HG03378 (cell line): ENCODE data around the gene KIF15.

Experiments
- ATAC-seq: cut with Tn5 transposase; IDR thresholded peaks from one replicate; pipeline ENCODE4 v1.9.1; 2021; ENCODE audit warnings: mild to moderate bottlenecking, moderate library complexity; ENCODE audit not compliant: unreplicated experiment

Gene KIF15, protein sequence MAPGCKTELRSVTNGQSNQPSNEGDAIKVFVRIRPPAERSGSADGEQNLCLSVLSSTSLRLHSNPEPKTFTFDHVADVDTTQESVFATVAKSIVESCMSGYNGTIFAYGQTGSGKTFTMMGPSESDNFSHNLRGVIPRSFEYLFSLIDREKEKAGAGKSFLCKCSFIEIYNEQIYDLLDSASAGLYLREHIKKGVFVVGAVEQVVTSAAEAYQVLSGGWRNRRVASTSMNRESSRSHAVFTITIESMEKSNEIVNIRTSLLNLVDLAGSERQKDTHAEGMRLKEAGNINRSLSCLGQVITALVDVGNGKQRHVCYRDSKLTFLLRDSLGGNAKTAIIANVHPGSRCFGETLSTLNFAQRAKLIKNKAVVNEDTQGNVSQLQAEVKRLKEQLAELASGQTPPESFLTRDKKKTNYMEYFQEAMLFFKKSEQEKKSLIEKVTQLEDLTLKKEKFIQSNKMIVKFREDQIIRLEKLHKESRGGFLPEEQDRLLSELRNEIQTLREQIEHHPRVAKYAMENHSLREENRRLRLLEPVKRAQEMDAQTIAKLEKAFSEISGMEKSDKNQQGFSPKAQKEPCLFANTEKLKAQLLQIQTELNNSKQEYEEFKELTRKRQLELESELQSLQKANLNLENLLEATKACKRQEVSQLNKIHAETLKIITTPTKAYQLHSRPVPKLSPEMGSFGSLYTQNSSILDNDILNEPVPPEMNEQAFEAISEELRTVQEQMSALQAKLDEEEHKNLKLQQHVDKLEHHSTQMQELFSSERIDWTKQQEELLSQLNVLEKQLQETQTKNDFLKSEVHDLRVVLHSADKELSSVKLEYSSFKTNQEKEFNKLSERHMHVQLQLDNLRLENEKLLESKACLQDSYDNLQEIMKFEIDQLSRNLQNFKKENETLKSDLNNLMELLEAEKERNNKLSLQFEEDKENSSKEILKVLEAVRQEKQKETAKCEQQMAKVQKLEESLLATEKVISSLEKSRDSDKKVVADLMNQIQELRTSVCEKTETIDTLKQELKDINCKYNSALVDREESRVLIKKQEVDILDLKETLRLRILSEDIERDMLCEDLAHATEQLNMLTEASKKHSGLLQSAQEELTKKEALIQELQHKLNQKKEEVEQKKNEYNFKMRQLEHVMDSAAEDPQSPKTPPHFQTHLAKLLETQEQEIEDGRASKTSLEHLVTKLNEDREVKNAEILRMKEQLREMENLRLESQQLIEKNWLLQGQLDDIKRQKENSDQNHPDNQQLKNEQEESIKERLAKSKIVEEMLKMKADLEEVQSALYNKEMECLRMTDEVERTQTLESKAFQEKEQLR (N-terminal part only)

GRCh38 chr3:44761424-44762169 is at the start of gene KIF15, which contains the start of gene KIAA1143:
Gene KIF15, plus strand, starts transcription at chr3:44761794. Its CDS starts 72 bp downstream, at chr3:44761866.
Gene KIAA1143, minus strand, starts transcription at chr3:44761619. Its CDS starts 17 bp downstream, at chr3:44761602.
- ATAC-seq = peak; percentile 78

DNA sequence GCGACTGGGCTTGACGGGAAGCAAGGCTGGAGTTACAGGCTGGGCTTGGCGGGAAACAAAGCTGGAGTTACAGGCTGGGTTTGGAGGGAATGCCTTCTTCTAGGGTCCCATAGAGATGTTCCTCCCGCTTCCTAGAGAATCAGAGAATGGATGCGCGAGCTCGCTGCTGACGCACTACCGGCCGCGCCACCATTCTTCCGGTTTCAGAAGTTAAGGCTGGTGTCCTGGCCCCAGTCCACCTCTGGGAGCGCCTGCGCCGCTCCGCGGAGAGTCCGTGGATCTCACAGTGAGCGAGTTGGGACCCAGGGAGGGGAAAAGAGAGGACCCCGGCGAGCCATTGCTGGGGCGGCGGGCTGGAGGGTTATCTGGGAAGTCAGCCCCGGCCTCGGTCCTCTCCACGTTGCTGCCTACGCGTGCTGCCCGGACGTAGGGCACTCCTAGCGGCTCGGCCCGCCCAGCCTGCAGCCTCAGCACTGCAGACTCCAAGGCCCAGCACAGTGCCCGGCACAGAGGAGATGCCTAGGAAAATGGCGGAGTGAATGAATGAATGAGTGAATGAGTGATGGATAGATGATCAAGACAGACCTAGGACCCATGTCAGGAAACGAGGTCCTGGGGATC is 49.0 kb upstream of the KIF15 start, which contains the start of gene ZNF502:
Gene ZNF502 (plus strand): TSS at position 206 of the 621 bp plus-strand sequence. CDS start 7,602 bp downstream, outside the sequence.
- no peak for ATAC-seq

DNA sequence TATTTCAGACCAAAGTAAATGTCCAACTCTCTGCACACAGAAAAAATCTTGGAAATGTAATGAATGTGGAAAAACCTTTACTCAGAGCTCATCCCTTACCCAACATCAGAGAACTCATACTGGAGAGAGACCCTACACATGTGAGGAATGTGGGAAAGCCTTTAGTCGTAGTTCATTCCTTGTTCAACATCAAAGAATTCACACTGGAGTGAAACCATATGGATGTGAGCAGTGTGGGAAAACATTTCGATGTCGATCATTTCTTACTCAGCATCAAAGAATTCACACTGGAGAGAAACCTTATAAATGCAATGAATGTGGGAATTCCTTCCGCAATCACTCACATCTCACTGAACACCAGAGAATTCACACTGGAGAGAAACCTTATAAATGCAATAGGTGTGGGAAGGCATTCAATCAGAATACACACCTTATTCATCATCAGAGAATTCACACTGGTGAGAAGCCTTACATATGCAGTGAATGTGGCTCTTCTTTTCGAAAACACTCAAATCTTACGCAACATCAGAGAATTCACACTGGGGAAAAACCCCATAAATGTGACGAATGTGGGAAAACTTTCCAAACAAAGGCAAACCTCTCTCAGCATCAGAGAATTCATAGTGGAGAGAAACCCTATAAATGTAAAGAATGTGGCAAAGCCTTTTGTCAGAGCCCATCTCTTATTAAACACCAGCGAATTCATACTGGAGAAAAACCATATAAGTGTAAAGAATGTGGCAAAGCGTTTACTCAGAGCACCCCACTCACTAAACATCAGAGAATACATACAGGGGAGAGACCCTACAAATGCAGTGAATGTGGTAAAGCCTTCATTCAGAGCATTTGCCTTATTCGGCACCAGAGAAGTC is 40.1 kb upstream of the KIF15 start:
- ATAC-seq = no peak

GRCh38 chr3:44722103-44722401 is 39.5 kb upstream of the KIF15 start:
- no peak for ATAC-seq

GRCh38 chr3:44729384-44729910 is 32.1 kb upstream of the KIF15 start, which contains the start of gene ZNF501:
Gene ZNF501, plus strand, starts transcription at chr3:44729635. Its CDS starts 4,787 bp downstream, at chr3:44734422.
- ATAC-seq = peak; percentile 67

DNA sequence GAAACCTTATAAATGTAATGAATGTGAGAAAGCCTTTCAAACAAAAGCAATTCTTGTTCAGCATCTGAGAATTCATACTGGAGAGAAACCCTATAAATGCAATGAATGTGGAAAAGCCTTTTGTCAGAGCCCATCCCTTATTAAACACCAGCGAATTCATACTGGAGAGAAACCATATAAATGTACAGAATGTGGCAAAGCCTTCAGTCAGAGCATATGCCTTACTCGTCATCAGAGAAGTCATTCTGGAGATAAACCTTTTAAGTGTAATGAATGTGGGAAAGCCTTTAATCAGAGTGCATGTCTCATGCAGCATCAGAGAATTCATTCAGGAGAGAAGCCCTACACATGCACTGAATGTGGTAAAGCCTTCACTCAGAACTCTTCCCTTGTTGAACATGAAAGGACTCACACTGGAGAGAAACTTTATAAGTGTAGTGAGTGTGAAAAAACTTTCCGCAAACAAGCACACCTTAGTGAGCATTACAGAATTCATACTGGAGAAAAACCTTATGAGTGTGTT is 26.9 kb upstream of the KIF15 start:
- ATAC-seq = no peak

DNA sequence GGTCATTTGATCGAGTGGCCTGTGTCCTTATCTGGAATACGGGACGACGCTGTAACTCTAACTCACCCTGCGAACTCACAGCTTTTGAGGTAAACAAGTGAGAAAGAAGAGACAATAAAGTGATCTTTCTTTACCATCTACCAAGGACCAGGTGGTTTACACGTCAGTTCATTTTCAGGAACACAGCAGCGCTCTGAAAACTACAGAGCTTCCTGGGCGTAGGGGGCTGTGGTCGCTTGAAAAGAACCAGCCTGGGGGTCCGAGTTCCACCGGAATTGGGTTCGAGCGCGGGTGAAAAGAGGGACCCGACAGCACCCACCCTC is 532 bp upstream of the KIF15 start:
- no peak for ATAC-seq

DNA sequence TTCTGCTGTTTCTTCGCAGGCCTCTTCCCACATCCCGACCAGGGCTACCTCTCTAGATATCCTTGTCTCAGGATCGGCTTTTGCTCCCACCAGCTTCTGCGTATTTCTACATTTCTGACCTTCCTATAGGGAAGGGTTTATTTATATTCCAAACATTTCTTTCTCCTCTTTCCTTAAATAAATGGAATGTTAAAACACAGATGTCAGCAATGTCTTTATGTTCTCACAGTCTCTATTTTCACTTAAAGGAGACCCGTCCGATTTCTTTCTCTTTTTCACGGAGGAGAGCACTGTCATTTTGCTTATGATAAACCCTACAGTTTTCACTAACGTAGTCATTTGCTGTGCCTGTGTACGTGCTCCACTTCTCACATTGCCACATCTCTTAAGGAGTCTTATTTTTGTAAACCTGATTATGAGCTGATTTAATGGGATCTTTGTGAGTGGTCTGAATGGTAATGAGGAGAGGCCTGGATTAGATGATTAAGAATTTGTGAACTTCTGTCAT is 630 bp downstream of the KIF15 start:
- no peak for ATAC-seq

DNA sequence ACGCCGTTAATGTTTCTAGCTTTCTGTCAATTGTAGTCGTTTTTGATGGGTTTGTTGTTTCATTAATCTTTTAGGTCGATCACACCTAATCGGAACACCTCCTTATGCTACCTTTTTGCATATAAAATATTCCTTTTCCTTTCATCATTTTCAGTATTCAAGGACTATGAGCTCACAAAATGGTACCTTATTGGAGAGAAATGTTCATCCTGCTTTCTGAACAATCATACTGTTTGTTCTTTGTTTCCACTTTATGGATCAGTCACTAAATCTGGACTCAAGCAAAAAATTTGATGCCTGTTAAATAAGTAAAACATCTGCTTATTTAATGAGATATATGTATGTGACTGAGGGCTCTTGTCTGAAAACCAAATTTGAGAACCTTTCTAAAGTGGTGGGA is 1.1 kb downstream of the KIF15 start:
- ATAC-seq = no peak

DNA sequence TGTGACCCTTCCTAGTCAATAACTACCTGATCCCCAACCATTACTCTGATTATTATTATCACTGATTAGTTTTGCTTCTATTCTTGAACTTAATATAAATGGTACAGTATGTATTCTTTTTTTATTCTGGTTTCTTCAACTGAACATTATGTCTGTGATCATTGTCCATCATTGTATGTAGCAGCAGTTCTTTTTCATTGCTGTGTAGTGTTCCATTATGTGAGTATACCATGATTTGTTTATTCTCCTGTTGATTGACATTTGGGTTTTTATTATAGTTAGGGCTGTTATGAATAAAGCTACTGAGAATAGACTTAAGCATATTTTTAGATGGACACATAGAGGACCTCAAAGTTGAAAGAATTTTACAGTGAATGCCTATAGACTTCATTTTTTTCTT is 2.7 kb downstream of the KIF15 start:
- no peak for ATAC-seq

DNA sequence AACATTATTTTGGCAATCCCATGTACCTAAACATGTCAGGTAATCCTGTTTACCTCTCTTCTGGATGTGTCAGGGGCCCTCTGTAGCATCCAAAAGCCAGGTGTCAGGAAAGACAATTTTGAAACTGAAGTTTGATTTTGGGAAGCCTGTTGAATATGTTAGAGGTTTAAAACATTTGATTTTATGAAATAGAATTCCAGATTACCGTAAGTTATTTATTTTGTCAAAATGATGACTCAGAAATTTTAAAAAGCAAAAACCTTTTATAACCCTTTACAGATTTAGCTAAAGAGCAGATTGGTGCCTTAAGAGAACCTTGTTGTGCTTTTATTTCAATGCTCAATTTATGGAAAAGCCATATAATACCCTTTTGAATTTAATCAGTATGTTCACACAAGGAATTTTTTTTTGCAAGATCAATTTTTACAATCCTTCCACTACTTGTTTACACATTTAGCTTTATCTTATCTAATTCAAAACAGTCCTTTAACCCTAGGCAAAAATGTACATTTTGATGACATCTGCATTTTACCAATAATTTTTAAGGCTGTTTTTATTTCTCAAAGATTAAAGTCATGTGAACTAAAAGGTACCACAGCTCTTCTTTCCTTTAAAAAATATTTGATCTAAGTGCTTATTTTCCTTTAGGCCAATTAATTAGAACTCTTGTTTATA is 10.0 kb downstream of the KIF15 start:
- no peak for ATAC-seq

DNA sequence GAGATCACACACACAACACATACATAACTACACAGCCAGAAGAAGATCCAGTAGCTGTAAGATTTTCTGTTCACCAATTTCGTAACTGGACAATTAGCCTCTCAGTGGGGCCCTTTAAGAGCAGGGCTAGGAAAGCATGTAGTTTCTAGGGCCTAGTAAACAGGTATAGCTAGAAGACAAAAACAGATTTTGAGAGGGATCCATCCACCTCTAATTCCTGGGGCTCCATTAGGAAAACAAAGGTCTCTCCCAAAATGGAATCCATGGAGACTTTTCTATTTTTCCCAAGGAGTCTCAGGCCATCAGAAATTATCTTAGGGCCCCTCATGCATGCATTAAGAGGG is 10.5 kb downstream of the KIF15 start:
- no peak for ATAC-seq

GRCh38 chr3:44782891-44783290 is 21.3 kb downstream of the KIF15 start:
- ATAC-seq = no peak

- ATAC-seq = no peak
These were observed 33.6 kb downstream of the KIF15 start for GRCh38 chr3:44795197-44795596.

DNA sequence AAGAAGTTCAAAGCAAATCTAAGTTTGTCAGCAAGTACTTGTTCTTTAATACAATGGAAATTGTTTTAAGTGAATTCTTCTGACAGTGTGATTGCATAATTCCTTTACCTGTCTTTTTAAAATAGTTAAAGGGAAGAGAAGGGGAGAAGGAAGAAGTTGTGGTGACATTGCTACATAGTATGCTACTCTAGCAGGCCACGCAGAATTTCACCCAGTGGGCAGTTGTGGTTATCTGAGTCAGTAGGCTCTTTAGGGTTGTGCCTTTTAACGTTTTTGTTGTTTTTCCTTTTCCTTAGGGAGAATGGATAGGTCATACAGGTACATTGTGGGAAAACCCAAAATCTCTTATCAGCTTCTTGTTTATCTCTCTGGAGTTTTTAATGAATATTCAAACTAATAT is 40.4 kb downstream of the KIF15 start:
- no peak for ATAC-seq

- no peak for ATAC-seq
These were observed 41.7 kb downstream of the KIF15 start for GRCh38 chr3:44803298-44803697.

DNA sequence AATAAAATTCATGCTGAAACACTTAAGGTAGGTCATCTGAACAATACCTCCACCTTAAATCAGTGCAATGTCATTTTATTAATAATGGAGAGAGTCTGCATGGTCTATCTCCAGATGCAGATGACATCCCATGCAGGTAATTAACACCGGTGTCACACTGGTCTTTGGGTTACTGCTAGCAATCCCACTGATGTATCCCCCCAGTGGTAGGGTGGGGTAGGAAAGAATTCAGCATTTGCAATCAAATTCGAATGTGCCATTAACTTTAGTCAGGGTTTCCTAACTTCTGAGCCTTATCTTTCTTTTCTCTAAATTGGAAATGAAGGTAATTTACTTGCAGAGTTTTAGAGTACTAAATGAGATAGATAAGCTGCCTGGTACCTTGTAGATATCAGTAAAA is 44.4 kb downstream of the KIF15 start:
- ATAC-seq = no peak

DNA sequence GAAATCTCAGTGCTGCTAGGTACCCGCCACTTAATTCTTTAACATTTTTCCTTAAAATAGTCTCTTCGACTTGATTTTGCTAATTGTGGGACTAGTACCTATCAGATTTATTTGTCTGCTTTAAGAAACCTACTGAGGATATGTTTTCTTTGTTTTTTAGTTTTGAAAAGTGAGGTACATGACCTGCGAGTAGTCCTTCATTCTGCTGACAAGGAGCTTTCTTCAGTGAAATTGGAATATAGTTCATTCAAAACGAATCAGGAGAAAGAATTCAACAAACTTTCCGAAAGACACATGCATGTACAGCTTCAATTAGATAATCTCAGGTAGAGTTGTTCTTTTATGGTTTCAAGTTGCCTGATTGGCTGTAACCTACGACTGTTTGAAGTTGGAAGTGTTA is 53.2 kb downstream of the KIF15 start:
- ATAC-seq = no peak
